ENCODE measurements around the gene PJA2. TPM values are rescaled to one million over a fixed set of nuclear protein-coding genes. Genes with fewer than 3 reads are reported as not detected.
A peak's percentile ranks its signal among the peaks of the same experiment; 100 is the strongest.

PJA2 gene
- total RNA-seq, 1 donor from 2014 or later = 63.4 TPM

DNA sequence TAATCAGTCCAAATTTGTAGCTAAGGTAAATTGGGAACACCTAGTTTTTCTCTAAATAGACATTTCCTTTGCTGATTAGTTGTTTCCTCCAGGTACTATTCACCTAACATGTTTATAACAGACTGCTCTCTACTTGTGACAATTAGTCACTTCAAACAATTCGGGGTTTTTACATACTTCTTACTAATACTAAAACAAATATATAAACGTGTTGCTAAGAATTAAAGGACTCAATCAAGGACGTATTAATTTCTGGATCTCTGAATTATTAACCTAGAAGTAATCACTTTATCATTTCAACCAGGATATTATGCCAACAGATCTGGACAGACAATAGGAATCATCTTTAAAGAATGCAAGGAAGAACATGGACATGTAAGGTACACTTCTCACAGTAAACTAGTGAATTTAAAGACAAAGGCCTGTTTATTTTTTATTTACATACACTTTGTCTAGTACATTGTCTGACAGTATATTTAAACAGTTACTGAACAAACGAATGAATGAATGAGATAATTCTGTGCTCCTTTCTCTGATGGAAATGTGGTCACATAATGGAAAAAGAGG lies 22.3 kb downstream of the PJA2 start:
- peaks cover 6% of the 10 kb centered on the region for H3K36me3 Mint-ChIP-seq (ENCODE audit: insufficient read depth)
- TF ChIP-seq, protein P1, sequence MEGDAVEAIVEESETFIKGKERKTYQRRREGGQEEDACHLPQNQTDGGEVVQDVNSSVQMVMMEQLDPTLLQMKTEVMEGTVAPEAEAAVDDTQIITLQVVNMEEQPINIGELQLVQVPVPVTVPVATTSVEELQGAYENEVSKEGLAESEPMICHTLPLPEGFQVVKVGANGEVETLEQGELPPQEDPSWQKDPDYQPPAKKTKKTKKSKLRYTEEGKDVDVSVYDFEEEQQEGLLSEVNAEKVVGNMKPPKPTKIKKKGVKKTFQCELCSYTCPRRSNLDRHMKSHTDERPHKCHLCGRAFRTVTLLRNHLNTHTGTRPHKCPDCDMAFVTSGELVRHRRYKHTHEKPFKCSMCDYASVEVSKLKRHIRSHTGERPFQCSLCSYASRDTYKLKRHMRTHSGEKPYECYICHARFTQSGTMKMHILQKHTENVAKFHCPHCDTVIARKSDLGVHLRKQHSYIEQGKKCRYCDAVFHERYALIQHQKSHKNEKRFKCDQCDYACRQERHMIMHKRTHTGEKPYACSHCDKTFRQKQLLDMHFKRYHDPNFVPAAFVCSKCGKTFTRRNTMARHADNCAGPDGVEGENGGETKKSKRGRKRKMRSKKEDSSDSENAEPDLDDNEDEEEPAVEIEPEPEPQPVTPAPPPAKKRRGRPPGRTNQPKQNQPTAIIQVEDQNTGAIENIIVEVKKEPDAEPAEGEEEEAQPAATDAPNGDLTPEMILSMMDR (IDR thresholded peaks at IDR 0.05; ENCODE audit: unreplicated experiment) = no peak
- H3K4me3 Mint-ChIP-seq (ENCODE audit: low read depth) = no peak overlapping the region
- no peak for DNase-seq (ENCODE audit: low spot score, unreplicated experiment)
- H3K27me3 Mint-ChIP-seq = no peaks in the 10 kb centered on the region
- peak overlapping the region; percentile 64 for H3K27ac Mint-ChIP-seq
- H3K9me3 Mint-ChIP-seq (ENCODE audit: low read depth) = peaks cover under 1% of the 10 kb centered on the region
- peaks cover 18% of the 10 kb centered on the region for H3K4me1 Mint-ChIP-seq (ENCODE audit: low read depth)

DNA sequence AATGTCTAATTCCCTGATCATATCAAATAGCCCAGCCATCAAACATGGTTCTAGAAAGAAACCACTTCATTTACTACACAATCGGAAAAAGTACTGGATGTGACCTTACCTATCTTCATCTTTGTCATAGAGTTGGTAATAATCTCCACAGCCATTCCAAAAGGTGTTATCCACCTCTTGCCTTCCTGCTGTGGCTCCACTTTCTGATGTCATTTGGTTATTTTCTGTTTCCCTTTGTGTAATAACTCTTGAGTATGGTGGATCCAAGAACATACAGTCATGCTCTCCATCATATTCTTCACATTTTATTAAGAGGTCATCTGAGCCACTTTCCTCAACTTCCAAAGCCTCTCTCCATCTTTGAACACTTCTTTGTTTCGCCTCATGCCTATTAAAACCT lies 31.7 kb downstream of the PJA2 start:
- TF ChIP-seq, protein P1 (IDR thresholded peaks at IDR 0.05; ENCODE audit: unreplicated experiment) = no peak
- no peak for DNase-seq (ENCODE audit: low spot score, unreplicated experiment)
- Mint-ChIP-seq H3K27ac (peak overlapping the region; percentile 11), H3K9me3 (ENCODE audit: low read depth) (no peaks in the 10 kb centered on the region), H3K36me3 (ENCODE audit: insufficient read depth) (peaks cover 24% of the 10 kb centered on the region), H3K4me1 (ENCODE audit: low read depth) (peaks cover 3% of the 10 kb centered on the region), H3K27me3 (no peaks in the 10 kb centered on the region), H3K4me3 (ENCODE audit: low read depth) (no peak overlapping the region)

DNA sequence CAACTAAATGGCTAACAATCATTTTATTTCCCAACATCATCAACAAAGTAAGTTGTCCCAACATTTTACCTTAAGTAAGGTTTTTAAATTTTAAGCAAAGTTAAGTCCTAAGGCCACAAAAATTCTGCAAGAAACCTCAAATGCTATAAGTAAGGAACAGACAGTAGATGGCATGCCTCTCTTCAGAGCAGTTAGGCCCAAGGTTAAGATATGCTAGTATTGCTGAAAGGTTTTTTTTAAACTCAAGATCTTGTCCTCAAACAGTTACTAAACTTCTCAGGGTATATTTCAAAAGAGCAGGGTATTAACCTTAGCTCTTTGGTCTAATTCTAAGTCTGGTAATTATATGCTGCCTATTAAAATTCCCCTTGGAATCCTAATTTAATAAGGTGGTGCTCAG lies 35.1 kb downstream of the PJA2 start:
- DNase-seq (ENCODE audit: low spot score, unreplicated experiment) = no peak
- no peak overlapping the region for H3K27ac Mint-ChIP-seq
- H3K4me3 Mint-ChIP-seq (ENCODE audit: low read depth) = no peak overlapping the region
- TF ChIP-seq, protein P1 (IDR thresholded peaks at IDR 0.05; ENCODE audit: unreplicated experiment) = no peak
- no peaks in the 10 kb centered on the region for H3K27me3 Mint-ChIP-seq
- peaks cover 28% of the 10 kb centered on the region for H3K36me3 Mint-ChIP-seq (ENCODE audit: insufficient read depth)
- H3K4me1 Mint-ChIP-seq (ENCODE audit: low read depth) = peaks cover 3% of the 10 kb centered on the region
- H3K9me3 Mint-ChIP-seq (ENCODE audit: low read depth) = peaks cover 3% of the 10 kb centered on the region

DNA sequence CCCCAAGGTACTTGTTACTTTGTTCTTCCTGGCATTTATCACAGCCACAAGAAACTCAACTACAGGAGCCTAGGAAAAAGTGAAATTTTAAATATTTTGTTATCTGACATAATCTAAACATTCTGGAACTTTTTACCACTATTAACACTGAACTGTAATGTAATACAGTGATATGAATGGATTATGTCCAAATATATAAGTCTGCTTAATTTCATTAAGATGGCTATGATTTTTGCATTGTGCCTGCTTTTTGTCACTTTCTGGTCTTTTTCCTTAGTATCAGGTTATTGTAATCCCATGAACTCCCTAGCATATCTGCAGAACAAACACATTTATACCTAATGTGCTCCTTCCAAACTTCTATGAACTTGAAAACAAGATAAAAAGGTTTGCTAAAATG lies 35.8 kb downstream of the PJA2 start:
- peaks cover 3% of the 10 kb centered on the region for H3K4me1 Mint-ChIP-seq (ENCODE audit: low read depth)
- DNase-seq (ENCODE audit: low spot score, unreplicated experiment) = no peak
- no peaks in the 10 kb centered on the region for H3K27me3 Mint-ChIP-seq
- TF ChIP-seq, protein P1 (IDR thresholded peaks at IDR 0.05; ENCODE audit: unreplicated experiment) = no peak
- H3K27ac Mint-ChIP-seq = no peak overlapping the region
- H3K36me3 Mint-ChIP-seq (ENCODE audit: insufficient read depth) = peaks cover 29% of the 10 kb centered on the region
- H3K4me3 Mint-ChIP-seq (ENCODE audit: low read depth) = no peak overlapping the region
- H3K9me3 Mint-ChIP-seq (ENCODE audit: low read depth) = peaks cover 4% of the 10 kb centered on the region

DNA sequence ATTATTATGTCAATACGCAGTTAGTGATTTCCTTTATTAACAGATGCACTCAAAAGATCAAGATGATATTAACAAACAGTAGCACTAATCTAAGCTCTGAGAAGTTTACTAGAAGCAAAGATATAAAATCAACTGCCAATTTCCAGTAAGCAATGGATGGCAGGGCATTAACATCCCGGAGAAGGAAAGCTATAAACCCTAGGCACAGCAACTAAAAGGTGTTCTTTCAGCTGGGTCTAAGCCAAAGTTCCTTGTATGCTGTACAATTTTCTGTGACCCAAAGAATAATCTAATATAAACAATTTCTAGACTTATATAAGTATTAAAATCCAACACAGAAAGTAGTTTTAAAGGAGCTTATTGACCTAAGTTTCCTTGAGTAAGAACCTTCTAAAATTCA lies 39.4 kb downstream of the PJA2 start:
- no peaks in the 10 kb centered on the region for H3K27me3 Mint-ChIP-seq
- no peak overlapping the region for H3K4me3 Mint-ChIP-seq (ENCODE audit: low read depth)
- TF ChIP-seq, protein P1 (IDR thresholded peaks at IDR 0.05; ENCODE audit: unreplicated experiment) = no peak
- peaks cover 3% of the 10 kb centered on the region for H3K4me1 Mint-ChIP-seq (ENCODE audit: low read depth)
- H3K36me3 Mint-ChIP-seq (ENCODE audit: insufficient read depth) = peaks cover 39% of the 10 kb centered on the region
- no peak overlapping the region for H3K27ac Mint-ChIP-seq
- DNase-seq (ENCODE audit: low spot score, unreplicated experiment) = no peak
- peaks cover 13% of the 10 kb centered on the region for H3K9me3 Mint-ChIP-seq (ENCODE audit: low read depth)
